ENCODE data around the gene VWA5A.

GRCh38 chr11:124170801-124171586, 55.7 kb downstream of the VWA5A start:
- no peak for TF ChIP-seq CTCF (IDR thresholded peaks at IDR 0.05)
- TF ChIP-seq EP300 (IDR thresholded peaks at IDR 0.05): no peak
